ENCODE measurements around the gene SHMT2.

Gene SHMT2

DNA sequence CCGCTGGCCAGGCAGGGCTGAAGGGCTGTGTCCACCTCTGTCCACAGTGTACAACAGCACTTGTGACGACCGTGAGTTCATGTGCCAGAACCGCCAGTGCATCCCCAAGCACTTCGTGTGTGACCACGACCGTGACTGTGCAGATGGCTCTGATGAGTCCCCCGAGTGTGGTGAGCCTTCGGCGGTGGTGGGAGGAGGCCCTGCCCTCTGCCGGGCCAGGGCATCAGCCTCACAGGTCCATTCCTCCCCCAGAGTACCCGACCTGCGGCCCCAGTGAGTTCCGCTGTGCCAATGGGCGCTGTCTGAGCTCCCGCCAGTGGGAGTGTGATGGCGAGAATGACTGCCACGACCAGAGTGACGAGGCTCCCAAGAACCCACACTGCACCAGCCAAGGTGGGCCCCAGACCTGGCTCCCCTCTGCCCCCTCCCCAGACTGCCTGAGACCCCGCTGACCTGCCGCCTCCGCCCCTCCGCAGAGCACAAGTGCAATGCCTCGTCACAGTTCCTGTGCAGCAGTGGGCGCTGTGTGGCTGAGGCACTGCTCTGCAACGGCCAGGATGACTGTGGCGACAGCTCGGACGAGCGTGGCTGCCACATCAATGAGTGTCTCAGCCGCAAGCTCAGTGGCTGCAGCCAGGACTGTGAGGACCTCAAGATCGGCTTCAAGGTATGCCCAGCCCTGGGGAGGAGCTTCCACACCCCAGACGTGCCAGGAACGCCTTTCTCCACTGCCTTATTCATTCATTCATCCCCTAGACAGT is 33.7 kb upstream of the SHMT2 start:
- DNase-seq, result no peak
- intact Hi-C loops (cut with DNase I), result no loop called here

DNA sequence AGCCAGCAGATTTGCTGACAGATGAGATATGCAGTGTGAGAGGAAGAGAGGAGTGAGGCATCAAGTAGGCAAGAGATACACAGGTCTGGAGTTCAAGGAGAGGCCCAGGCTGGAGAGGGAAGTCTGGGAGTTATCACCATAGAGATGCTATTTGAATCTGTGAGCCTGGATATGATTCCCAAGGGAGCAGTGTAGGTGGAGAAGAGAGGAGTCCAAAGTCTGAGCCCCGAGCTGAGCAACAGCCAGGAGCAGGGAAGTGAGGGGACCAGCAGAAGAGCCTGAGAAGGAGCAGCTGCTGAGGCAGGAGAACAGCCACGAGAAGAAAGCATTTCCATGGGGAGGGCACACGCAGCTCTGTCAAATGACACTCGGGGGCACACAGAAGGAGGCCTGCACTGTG is 33.1 kb upstream of the SHMT2 start:
- no peak for DNase-seq
- intact Hi-C loops (cut with DNase I), result no loop called here

DNA sequence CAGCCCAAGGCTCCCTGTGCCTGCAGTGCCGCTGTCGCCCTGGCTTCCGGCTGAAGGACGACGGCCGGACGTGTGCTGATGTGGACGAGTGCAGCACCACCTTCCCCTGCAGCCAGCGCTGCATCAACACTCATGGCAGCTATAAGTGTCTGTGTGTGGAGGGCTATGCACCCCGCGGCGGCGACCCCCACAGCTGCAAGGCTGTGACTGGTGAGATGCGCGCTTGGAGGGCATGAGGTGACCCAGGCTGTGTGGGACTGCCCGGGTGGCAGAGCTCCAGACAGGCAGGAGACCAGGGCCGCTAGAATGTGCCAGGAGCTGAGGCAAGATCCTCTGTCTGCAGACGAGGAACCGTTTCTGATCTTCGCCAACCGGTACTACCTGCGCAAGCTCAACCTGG is 32.6 kb upstream of the SHMT2 start:
- intact Hi-C loops (cut with DNase I), result no loop called here
- no peak for DNase-seq

- DNase-seq, result no peak
- intact Hi-C loops (cut with DNase I), result no loop called here
Observed at GRCh38 chr12:57198329-57198728, 31.2 kb upstream of the SHMT2 start.

- intact Hi-C loops (cut with DNase I), result no loop called here
- no peak for DNase-seq
Observed at GRCh38 chr12:57199191-57199590, 30.3 kb upstream of the SHMT2 start.

- intact Hi-C loops (cut with DNase I), result no loop called here
- DNase-seq, result no peak
Observed at GRCh38 chr12:57200497-57200896, 29.0 kb upstream of the SHMT2 start.

- no peak for DNase-seq
Observed at GRCh38 chr12:57201219-57201618, 28.3 kb upstream of the SHMT2 start.

DNA sequence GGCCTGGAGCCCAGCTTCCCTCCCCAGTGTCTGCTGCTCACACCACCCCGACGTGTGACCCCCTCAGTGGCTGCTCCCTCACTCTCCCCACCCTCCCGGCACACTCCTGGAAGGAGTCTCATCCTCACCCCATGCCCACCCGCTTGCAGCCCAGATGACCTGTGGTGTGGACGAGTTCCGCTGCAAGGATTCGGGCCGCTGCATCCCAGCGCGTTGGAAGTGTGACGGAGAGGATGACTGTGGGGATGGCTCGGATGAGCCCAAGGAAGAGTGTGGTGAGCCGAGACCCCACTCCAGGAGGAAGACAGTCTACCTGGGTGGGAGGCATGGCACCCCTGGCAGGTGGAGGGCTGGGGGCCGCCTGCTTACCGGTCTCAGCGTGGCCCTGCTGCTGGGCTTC is 27.9 kb upstream of the SHMT2 start:
- intact Hi-C loops (cut with DNase I), result no loop called here
- no peak for DNase-seq

More at GRCh38 chr12:57201219-57201618, 28.3 kb upstream of the SHMT2 start:
- intact Hi-C loops (cut with DNase I), result no loop called here

DNA sequence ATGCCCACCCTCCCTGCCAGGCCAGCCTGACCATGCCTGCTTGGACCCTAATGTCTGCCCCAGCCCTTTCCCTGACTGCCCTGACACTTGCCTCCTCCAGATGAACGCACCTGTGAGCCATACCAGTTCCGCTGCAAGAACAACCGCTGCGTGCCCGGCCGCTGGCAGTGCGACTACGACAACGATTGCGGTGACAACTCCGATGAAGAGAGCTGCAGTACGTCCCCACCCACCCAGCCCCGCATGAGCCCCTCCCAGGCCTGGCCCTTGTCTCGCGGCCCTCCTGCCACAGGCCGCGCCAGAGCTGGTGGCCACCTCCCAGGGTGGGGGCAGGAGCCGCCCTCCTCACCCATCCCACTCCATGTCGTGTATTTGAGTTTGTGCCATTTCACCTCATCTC is 27.2 kb upstream of the SHMT2 start:
- DNase-seq, result no peak

DNA sequence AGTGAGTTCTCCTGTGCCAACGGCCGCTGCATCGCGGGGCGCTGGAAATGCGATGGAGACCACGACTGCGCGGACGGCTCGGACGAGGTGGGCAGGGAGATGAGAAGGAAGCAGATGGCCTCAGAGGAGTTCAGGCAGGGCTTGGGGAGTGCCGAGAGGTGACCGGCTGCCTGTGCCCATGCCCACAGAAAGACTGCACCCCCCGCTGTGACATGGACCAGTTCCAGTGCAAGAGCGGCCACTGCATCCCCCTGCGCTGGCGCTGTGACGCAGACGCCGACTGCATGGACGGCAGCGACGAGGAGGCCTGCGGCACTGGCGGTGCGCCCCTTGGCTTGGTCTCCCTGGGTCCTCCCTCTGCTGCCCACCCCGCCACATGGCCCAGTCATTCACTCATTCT is 26.3 kb upstream of the SHMT2 start:
- no peak for DNase-seq
- intact Hi-C loops (cut with DNase I), result no loop called here

More for the DNA sequence above, 27.2 kb upstream of the SHMT2 start:
- intact Hi-C loops (cut with DNase I), result no loop called here

DNA sequence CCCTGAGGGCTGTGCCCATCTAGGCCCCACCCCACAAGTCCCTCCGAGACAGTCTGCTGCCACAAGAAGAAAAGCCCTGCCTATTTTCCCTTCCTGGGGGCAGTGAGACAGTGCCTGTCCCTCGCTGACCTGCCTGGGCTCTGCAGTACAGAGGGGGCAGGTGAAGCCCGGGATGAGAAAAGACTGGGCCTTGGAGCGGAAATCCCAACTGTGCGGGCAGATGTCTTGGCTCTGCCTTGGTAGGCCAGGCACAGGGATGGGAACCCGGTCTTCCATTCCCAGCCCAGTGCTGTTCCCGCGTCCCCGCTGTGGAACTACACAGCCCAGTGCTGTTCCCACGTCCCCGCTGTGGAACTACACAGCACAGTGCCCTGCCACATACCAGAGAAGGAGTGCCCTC is 25.7 kb upstream of the SHMT2 start:
- no peak for DNase-seq
- intact Hi-C loops (cut with DNase I), result no loop called here

- no peak for DNase-seq
- intact Hi-C loops (cut with DNase I), result no loop called here
Observed at GRCh38 chr12:57204454-57204853, 25.1 kb upstream of the SHMT2 start.

DNA sequence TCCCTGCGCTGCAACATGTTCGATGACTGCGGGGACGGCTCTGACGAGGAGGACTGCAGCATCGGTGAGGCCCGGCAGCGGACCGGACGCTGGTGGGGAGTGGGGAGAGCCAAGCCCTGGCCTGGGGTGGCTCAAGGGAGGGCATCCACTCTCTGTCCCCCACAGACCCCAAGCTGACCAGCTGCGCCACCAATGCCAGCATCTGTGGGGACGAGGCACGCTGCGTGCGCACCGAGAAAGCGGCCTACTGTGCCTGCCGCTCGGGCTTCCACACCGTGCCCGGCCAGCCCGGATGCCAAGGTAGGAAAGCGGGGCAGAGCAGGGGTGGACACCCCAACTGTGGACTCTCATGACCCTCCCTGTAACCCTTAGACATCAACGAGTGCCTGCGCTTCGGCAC is 24.3 kb upstream of the SHMT2 start:
- DNase-seq, result no peak
- intact Hi-C loops (cut with DNase I), result loop anchor here (5.0 kb wide), 1 partner anchor 37 kb away; no protein-coding TSS in a partner anchor

DNA sequence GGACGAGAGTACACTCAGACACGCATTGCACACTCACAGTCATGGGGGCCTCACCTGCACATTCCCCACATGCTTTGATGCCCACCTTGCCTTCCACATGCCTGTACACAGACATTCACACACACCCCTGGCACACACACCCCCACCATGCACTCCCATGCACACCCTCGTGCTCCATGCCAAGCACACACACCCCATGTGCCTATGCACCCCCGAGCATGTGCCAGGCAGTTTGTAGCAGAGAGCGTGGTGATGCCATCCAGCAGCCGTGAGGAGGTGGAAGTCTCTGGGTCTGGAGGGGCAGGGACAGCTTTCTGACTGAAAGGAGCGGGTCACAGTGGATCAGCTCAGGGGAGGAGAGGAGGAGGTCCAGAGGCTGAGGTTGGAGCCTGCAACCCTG is 23.6 kb upstream of the SHMT2 start:
- peak in 18 of 42 donors; percentile 33 to 74 (median 51) for DNase-seq
- intact Hi-C loops (cut with DNase I), result loop anchor here (5.0 kb wide), 1 partner anchor 36 kb away; no protein-coding TSS in a partner anchor

GRCh38 chr12:57207731-57208630 is 21.5 kb upstream of the SHMT2 start:
- peak in 1 of 42 donors; percentile 60 for DNase-seq
- intact Hi-C loops (cut with DNase I), result loop anchor here (5.0 kb wide), 1 partner anchor 34 kb away; no protein-coding TSS in a partner anchor

GRCh38 chr12:57208631-57209282 is 20.8 kb upstream of the SHMT2 start:
- peak; percentile 51 to 95 (median 80) for DNase-seq
- intact Hi-C loops (cut with DNase I), result loop anchor here (5.0 kb wide), 1 partner anchor 34 kb away; no protein-coding TSS in a partner anchor

- no peak for DNase-seq
- intact Hi-C loops (cut with DNase I), result loop anchor here (5.0 kb wide), 1 partner anchor 32 kb away; no protein-coding TSS in a partner anchor
Observed at GRCh38 chr12:57209916-57210315, 19.6 kb upstream of the SHMT2 start.

DNA sequence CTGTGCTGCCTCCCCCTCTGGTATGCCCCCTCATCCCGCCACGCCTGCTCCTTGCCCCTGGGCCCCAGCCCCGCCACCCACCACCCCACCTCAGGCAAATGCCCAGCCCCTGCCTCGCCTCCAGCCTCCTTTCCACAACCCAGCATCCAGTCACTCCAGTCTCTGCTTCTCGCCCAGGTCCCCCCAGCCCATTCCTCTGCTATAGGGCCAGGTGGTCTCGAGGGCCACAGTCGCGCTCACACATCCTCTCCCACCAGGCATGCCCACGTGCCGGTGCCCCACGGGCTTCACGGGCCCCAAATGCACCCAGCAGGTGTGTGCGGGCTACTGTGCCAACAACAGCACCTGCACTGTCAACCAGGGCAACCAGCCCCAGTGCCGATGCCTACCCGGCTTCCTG is 19.1 kb upstream of the SHMT2 start:
- intact Hi-C loops (cut with DNase I), result no loop called here
- no peak for DNase-seq

DNA sequence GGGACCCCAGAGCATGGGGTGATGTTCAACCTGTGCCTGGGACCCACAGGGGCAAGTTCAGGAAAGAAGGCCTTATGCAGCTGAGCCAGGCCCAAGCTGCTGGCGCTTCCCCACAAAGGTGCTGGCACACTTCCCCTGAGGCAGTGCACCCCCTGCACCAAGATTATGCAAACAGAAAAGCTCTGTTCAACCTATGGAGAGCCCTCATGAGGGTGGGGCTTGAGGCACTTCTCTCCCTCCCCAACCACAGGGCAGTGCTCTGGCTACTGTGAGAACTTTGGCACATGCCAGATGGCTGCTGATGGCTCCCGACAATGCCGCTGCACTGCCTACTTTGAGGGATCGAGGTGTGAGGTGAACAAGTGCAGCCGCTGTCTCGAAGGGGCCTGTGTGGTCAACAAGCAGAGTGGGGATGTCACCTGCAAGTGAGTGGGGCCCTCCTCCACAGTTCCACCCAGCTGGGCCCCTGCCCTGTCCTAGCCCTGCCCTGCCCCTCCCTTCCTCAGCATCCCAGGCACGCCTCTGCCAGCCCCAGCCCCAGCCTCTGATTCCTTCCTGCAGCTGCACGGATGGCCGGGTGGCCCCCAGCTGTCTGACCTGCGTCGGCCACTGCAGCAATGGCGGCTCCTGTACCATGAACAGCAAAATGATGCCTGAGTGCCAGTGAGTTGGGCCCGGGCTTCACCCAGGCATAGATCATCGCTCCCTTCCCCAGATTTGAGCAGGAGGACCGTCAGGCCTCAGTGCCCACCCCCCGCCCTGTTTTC is 18.4 kb upstream of the SHMT2 start:
- DNase-seq, result no peak
- intact Hi-C loops (cut with DNase I), result no loop called here
